HL-60 (cell line): ENCODE results near the gene ADGRA1.

Experiments
- DNase-seq, 2 experiments: peaks; one replicate each; pipeline ENCODE4 v3.0.0-alpha.2; 2010 to 2020; ENCODE audit warnings: low read depth in 1 of 2, low spot score in 1 of 2
- H3K27ac ChIP-seq: fragments of 250-450 bp; sonication (Bioruptor Pico); replicated peaks from 2 replicates; pipeline ENCODE4 v1.5.1; 2020; ENCODE audit warnings: mild to moderate bottlenecking, moderate library complexity
- H3K27me3 ChIP-seq: fragments of 250-450 bp; sonication (Bioruptor Pico); 2 replicates; pipeline ENCODE4 v1.5.1; 2021; ENCODE audit warnings: mild to moderate bottlenecking, moderate library complexity; ENCODE audit not compliant: insufficient read depth, poor library complexity, severe bottlenecking
- H3K4me3 ChIP-seq: replicated peaks from 2 replicates; pipeline ENCODE4 v1.5.1; 2011; ENCODE audit warnings: mild to moderate bottlenecking, control low read depth, low read length; ENCODE audit not compliant: insufficient read depth
- CTCF ChIP-seq: IDR thresholded peaks from one replicate; pipeline ENCODE4 v1.5.1; 2011; ENCODE audit warnings: low read length, control low read depth, inconsistent platforms; ENCODE audit not compliant: insufficient read depth
- GABPA ChIP-seq: IDR thresholded peaks from 2 replicates; pipeline ENCODE4 v1.6.1; 2012; ENCODE audit warnings: low read depth
- POLR2AphosphoS5 ChIP-seq: IDR thresholded peaks from 2 replicates; pipeline ENCODE4 v1.6.1; 2012; ENCODE audit warnings: low read depth
- SPI1 ChIP-seq: IDR thresholded peaks from 2 replicates; pipeline ENCODE4 v1.6.1; 2012; ENCODE audit warnings: low read depth, mild to moderate bottlenecking, borderline replicate concordance
- TF ChIP-seq, protein P1 (sequence below): IDR thresholded peaks from 2 replicates; pipeline ENCODE4 v1.6.1; 2012; ENCODE audit warnings: low read depth; ENCODE audit not compliant: insufficient replicate concordance

ADGRA1 gene

GRCh38 chr10:133090654-133091053, 2.9 kb downstream of the ADGRA1 start:
- TF ChIP-seq GABPA, result no peak
- TF ChIP-seq, protein P1, sequence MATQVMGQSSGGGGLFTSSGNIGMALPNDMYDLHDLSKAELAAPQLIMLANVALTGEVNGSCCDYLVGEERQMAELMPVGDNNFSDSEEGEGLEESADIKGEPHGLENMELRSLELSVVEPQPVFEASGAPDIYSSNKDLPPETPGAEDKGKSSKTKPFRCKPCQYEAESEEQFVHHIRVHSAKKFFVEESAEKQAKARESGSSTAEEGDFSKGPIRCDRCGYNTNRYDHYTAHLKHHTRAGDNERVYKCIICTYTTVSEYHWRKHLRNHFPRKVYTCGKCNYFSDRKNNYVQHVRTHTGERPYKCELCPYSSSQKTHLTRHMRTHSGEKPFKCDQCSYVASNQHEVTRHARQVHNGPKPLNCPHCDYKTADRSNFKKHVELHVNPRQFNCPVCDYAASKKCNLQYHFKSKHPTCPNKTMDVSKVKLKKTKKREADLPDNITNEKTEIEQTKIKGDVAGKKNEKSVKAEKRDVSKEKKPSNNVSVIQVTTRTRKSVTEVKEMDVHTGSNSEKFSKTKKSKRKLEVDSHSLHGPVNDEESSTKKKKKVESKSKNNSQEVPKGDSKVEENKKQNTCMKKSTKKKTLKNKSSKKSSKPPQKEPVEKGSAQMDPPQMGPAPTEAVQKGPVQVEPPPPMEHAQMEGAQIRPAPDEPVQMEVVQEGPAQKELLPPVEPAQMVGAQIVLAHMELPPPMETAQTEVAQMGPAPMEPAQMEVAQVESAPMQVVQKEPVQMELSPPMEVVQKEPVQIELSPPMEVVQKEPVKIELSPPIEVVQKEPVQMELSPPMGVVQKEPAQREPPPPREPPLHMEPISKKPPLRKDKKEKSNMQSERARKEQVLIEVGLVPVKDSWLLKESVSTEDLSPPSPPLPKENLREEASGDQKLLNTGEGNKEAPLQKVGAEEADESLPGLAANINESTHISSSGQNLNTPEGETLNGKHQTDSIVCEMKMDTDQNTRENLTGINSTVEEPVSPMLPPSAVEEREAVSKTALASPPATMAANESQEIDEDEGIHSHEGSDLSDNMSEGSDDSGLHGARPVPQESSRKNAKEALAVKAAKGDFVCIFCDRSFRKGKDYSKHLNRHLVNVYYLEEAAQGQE, result no peak
- no peak for TF ChIP-seq POLR2AphosphoS5
- no peak for TF ChIP-seq SPI1
- DNase-seq, result no peak
- no peak overlapping the region for H3K4me3 ChIP-seq
- H3K27ac ChIP-seq, result no peak overlapping the region
- peaks cover 21% of the 10 kb centered on the region for H3K27me3 ChIP-seq

DNA sequence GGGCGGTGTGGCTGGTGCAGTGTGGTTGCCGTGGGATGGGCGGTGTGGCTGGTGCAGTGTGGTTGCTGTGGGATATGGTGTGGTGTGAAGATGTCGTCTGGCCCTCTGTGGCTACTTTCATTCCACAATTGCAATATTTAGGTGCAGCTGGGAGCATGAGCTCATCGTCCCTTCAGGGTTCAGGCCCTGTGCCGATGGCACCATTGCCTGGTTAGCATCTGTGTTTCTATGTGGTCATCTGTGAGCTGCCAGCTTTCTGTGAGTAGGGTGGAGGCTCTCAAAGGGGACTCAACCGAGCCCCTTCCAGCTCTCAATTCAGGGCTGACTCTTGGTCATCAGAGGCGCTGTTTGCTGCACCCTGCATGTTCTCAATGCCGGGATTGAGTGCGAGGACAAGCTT, 3.6 kb downstream of the ADGRA1 start:
- no peak overlapping the region for H3K4me3 ChIP-seq
- no peak for DNase-seq
- TF ChIP-seq, protein P1, result no peak
- no peak for TF ChIP-seq SPI1
- no peak for TF ChIP-seq POLR2AphosphoS5
- TF ChIP-seq GABPA, result no peak
- TF ChIP-seq CTCF, result no peak
- H3K27ac ChIP-seq, result no peak overlapping the region
- peaks cover 21% of the 10 kb centered on the region for H3K27me3 ChIP-seq

DNA sequence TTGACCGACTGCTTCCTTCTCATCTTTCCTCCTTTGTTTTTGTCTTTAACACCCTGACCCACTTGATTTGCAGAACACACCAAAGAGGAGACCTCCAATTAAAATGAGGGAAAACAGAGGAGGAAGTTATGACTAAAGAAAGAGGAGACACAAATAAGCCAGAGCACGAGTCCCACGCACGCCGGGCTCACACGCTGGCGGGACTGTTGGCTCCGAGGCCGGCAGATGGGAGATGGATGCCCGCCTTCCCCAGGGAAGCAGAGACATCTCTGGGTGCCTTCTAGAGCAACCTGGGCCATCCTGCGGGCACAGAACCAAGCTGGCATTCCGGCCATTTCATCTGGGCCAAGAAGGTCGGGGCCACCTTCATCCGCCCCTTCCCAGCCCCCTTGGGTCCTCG, 5.6 kb downstream of the ADGRA1 start:
- no peak for DNase-seq
- H3K4me3 ChIP-seq, result no peak overlapping the region
- TF ChIP-seq CTCF, result no peak
- no peak for TF ChIP-seq POLR2AphosphoS5
- no peak for TF ChIP-seq GABPA
- no peak for TF ChIP-seq SPI1
- TF ChIP-seq, protein P1, result no peak
- no peak overlapping the region for H3K27ac ChIP-seq
- peaks cover 8% of the 10 kb centered on the region for H3K27me3 ChIP-seq

DNA sequence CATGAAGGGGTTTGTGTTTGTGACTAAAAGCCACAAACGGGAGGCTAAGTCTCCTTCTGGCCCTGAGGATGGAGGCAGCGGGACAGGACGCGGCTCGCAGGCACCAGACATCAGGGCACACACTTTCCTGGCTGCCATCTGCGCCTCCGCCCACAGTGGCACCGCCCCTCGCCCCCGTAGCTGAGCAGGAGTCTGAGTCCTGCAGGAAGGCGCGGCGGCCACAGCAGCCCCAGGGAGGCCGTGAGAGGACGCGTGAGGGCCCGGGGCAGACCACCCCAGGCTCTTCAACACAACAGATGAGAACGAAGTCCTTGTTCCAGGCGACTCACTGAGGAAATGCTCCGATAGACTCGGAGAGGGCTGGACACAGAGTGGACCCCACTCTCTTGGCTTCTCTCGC, 6.6 kb downstream of the ADGRA1 start:
- TF ChIP-seq SPI1, result no peak
- TF ChIP-seq GABPA, result no peak
- TF ChIP-seq, protein P1, result no peak
- no peak for TF ChIP-seq POLR2AphosphoS5
- TF ChIP-seq CTCF, result no peak
- H3K27me3 ChIP-seq, result peaks cover under 1% of the 10 kb centered on the region
- no peak overlapping the region for H3K4me3 ChIP-seq
- no peak for DNase-seq
- no peak overlapping the region for H3K27ac ChIP-seq
